GM18861 (cell line): ENCODE data around the gene FKBP6.
A peak's percentile ranks its signal among the peaks of the same experiment; 100 is the strongest.
"Not testable (repeated sequence)": the region's sequence is repeated elsewhere in the genome, so short reads cannot be mapped to it uniquely, and the experiment has no call there.

ENCODE experiments used
- ATAC-seq: cut with Tn5 transposase; IDR thresholded peaks from one replicate; pipeline ENCODE4 v1.9.1; 2021; ENCODE audit not compliant: unreplicated experiment

The FKBP6 gene, protein sequence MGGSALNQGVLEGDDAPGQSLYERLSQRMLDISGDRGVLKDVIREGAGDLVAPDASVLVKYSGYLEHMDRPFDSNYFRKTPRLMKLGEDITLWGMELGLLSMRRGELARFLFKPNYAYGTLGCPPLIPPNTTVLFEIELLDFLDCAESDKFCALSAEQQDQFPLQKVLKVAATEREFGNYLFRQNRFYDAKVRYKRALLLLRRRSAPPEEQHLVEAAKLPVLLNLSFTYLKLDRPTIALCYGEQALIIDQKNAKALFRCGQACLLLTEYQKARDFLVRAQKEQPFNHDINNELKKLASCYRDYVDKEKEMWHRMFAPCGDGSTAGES

DNA sequence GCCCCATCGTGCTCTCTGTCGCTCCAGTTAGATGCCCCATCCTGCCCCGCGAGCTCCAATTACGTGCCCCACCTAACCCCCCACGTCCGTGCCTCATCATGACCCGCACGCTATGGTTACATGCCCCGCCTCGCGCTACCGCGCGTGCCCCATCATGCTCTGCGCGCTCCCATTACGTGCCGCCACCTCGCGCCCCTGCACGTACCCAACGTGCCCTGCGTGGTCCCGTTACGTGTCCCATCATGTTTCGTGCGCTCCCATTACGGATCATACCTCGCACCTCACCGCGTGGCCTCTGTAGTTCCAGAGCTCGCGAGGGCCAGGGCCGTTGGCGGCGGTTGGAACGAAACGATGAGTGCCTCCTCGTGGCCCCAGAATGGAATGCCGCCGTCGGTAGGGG, at the start of gene FKBP6, which contains the start of gene TRIM50:
FKBP6 (plus strand) TSS at position 240 of the 400 bp plus-strand sequence. CDS start 268 bp downstream, outside the sequence.
TRIM50 (minus strand) TSS at position 161 of the 400 bp plus-strand sequence. CDS start 3,295 bp downstream, outside the sequence.
- ATAC-seq = not testable (repeated sequence)

DNA sequence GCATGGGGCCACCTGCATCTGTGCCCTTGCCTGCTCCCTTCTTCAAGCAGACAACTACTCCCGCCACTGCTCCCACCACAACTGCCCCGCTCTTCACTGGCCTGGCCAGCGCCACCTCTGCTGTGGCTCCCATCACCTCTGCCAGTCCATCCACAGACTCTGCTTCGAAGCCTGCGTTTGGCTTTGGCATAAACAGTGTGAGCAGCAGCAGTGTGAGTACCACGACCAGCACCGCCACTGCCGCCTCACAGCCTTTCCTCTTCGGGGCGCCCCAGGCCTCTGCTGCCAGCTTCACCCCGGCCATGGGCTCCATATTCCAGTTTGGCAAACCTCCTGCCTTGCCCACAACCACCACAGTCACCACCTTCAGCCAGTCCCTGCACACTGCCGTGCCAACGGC, 30.7 kb upstream of the FKBP6 start:
- not testable (repeated sequence) for ATAC-seq

- not testable (repeated sequence) for ATAC-seq
Measured at GRCh38 chr7:73297706-73298105, 30.3 kb upstream of the FKBP6 start.

DNA sequence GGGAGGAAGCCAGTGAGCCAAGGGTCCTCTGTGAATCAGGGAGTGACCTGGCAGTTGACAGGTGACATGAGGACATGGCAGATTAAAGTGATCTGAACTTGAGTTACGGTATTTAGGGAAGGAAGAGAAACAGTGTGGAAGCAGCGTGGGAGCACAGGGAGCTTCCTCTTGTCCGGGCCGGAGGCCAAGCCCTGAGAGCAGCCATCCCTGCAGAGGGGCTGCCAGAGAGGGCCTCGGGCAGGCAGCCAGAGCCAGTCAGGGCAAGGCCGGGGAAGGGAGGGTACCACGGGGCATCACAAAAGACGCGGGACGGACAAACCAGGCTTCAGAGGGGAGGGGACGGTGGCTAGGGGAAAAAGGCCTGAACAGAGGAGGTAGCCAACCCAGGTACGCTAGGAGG, 28.1 kb upstream of the FKBP6 start:
- ATAC-seq = not testable (repeated sequence)

GRCh38 chr7:73301108-73301507, 26.9 kb upstream of the FKBP6 start:
- ATAC-seq = not testable (repeated sequence)

DNA sequence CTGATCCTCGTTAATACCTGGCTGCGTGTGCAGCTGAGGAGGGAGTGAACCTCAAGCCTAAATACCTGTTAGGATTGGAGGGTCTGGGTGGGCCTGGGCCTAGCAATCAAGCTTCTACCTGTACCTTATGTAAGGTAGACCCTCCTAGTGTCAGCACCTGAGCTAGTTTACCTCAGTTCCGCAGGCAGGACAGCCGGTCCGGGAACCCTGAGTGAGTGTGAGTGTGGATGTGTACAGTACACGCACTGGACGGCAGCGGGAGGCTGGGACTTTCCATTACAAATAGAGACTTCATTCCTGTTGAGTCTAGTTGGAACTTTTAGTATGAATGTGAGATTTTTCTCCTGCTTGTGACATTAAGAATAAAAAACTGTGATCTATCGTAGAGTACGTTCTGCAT, 25.1 kb upstream of the FKBP6 start:
- ATAC-seq = not testable (repeated sequence)

- ATAC-seq = no peak
Measured at GRCh38 chr7:73303546-73303945, 24.4 kb upstream of the FKBP6 start.

GRCh38 chr7:73304071-73304470, 23.9 kb upstream of the FKBP6 start:
- ATAC-seq = no peak

- not testable (repeated sequence) for ATAC-seq
Measured at GRCh38 chr7:73304612-73305387, 23.2 kb upstream of the FKBP6 start.

GRCh38 chr7:73307436-73307835, 20.5 kb upstream of the FKBP6 start:
- no peak for ATAC-seq

DNA sequence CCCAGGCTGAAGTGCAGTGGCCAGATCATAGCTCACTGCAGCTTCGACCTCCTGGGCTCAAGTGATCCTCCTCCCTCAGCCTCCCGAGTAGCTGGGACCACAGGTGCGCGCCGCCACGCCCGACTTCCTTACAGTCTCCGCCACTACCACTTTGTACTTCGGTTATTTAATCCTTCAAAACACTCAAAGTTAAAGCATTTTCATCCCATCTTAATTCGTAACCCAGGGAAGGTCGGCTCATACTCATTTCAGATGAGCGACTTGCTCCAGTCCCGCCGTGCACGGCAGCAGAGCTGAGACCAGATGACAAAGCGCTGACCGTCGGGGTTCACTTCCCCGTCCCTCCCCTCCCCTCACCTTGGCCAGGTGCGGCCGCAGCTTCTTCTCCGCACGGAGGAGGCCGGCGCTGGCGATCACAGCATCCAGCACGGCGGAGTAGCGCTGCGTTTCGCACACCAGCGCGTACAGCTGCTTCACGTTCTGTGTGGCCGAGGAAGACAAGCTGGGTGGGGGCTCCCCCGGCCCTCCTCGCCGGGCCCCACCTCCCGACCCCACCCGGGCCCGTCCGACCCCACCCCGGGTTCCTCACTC, 19.8 kb upstream of the FKBP6 start:
- ATAC-seq = peak; percentile 24

DNA sequence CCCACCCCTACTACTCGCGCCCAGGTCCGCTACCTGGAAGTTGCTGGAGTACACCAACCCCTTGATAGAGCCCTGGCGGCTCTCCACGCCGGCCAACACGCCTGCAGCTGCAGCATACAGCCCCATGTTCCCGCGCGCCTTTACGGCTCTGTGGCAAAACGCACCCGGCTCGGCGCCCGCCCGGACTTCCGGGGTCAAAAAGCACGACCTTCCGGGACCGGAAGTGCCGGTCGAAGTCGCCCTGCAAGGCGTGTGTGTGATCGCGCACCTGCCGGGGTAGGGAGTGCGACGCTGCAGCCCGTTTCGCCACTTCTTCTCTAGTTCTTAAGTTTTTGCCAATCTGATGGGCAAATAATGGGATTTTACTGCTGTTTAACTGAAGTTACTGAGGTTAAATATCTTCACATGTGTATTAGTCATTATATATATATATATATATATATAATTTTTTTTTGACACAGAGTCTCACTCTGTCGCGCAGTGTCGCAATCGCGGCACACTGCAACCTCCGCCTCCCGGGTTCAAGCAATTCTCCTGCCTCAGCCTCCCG, 19.2 kb upstream of the FKBP6 start, which contains the start of gene NSUN5:
NSUN5 (minus strand) TSS at position 162 of the 550 bp plus-strand sequence; CDS start at position 126, 36 bp downstream.
- ATAC-seq = peak; percentile 80

DNA sequence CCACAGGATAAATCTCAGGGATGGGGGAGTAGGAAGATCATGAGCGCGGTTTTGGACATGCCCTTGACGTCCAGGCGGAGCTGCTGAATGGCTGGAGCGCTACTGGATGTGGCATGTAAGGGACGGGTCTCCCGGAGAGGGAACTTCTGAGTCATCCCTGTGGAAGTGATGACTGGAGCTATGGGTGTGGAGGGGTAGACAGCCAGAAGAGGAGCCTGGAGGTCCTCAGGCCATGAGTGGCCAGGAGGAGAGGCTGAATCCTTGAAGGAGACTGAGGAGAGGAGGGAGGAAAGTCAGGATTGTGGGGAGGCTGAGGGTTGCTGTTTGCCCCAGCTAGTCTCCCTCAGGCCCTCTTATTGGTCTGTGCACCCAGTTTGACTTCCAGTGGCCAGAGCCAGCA, 16.5 kb upstream of the FKBP6 start:
- ATAC-seq = not testable (repeated sequence)

DNA sequence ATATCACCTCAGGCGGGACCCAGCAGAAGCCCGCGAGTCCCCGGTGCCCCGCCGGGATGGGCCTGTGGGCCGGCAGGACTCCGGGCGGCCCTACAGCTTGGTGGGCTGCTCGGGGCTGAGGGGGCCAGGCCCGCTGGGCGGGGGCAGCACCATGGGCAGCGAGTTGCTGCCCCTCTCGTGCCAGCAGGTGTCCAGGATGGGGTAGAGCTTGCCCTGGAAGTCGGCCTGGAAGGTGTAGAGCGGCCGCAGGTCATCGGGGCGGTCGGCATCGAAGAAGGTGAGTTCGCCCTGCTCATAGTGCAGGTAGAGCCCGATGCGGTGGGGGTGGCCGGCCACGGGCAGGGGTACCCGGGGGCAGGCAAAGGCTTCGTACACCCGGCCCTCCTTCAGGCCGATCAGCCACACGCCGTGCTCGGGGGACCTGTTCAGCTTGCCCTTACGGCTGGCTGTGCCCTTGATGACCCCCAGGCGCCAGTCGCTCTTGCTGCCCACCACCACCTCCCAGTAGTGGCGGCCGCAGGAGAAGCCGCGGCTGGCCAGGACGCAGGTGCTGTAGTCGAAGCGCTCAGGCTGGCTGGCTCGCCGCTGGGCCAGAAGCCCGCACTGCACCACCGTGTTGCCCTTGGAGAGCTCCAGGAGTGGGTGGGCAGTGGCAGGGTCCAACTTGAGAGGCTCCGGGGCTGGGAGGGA, 15.0 kb upstream of the FKBP6 start:
- ATAC-seq = no peak

DNA sequence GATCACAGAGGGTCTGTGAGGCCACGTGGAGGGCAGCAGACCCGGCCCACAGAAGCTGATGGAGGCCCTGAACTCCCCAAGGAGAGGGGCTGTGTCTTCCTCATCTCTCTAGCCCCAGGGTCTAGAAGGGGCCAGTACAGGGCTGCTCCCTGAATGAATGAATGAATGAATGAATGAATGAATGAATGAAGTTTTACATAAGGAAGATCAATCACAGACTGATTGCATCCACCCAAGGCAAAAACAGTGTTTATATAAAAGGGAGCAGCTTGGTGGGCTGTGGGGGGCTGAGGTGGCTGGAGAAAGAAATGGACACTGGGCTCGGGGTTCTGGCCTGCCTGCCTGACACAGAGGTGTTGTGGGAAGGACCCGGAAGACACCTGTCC, 14.4 kb upstream of the FKBP6 start:
- ATAC-seq = no peak

GRCh38 chr7:73314271-73314670, 13.7 kb upstream of the FKBP6 start:
- no peak for ATAC-seq

- ATAC-seq = no peak
Measured at GRCh38 chr7:73316521-73316920, 11.4 kb upstream of the FKBP6 start.

- ATAC-seq = not testable (repeated sequence)
Measured at GRCh38 chr7:73318656-73319204, 9.2 kb upstream of the FKBP6 start.

DNA sequence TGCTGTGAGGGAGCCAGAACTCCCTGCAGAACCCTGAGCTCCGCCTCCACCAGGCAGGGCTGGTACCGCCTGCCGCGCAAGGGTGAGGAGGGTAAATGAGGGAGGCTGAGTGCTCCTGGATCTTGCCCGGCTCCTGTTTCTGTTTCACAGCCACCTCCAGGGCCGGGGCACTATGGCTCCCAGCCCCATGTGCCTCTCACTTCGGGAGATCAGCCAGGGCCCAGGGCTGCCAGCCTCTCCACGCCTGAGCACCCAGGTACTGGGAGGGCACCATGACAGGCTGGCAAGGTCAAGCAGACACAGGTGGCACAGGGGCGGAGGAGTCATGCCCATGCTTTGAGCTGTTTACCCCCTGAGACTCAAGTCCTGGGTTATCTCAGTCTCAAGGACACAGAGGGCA, 8.4 kb upstream of the FKBP6 start:
- not testable (repeated sequence) for ATAC-seq

DNA sequence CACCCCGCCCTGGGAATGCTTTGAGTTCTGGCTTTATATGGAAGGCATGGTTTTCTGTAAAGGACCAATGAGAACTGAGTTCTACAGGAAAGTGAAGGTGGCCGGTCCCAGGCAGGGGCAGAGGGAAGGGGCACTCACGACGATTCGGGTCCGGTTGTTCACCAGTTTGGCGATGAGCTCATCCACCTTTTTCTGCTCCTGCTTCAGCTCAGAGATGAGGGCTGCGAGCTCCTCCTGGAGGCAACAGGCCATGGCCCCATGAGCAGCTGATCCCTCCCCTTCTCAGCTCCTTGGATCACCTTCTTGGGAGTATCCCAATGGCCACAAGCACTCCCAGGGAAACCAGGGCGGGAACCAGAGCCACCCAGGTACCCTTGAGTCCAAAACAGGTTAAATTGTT, 8.0 kb upstream of the FKBP6 start:
- ATAC-seq = not testable (repeated sequence)
